Effector memory CD8-positive, alpha-beta T cell (primary cell): ENCODE results near the gene KIF3A.

Experiments used
- ATAC-seq: fragments of 150-1000 bp; cut with Tn5 transposase; replicated peaks from 2 replicates; pipeline ENCODE4 v1.10.0; 2021; ENCODE audit warnings: mild to moderate bottlenecking, moderate library complexity
- DNase-seq, 3 experiments: peaks; one replicate each; pipeline ENCODE4 v3.0.0; 2021
- H3K27ac Mint-ChIP-seq, 2 donors: one replicate each; pipeline ENCODE4 v1.8.0; 2022; ENCODE audit warnings: mild to moderate bottlenecking in 2 of 2, mixed read lengths in 2 of 2, moderate library complexity in 2 of 2
- H3K27me3 Mint-ChIP-seq, 2 donors: one replicate each; pipeline ENCODE4 v1.8.0; 2022; ENCODE audit warnings: mixed read lengths in 2 of 2
- H3K36me3 Mint-ChIP-seq: one replicate; pipeline ENCODE4 v1.8.0; 2022; ENCODE audit warnings: mild to moderate bottlenecking, moderate library complexity, mixed read lengths; ENCODE audit not compliant: insufficient read depth
- H3K4me1 Mint-ChIP-seq, 2 donors: one replicate each; pipeline ENCODE4 v1.8.0; 2022; ENCODE audit warnings: low read depth in 2 of 2, mixed read lengths in 2 of 2
- H3K4me3 Mint-ChIP-seq, 2 donors: one replicate each; pipeline ENCODE4 v1.8.0; 2022; ENCODE audit warnings: mild to moderate bottlenecking in 2 of 2, mixed read lengths in 2 of 2, moderate library complexity in 2 of 2
- H3K9me3 Mint-ChIP-seq, 2 donors: one replicate each; pipeline ENCODE4 v1.8.0; 2022; ENCODE audit warnings: mixed read lengths in 2 of 2

The KIF3A gene

GRCh38 chr5:132766020-132766805 lies 28.9 kb upstream of the KIF3A start:
- no peak for DNase-seq
- Mint-ChIP-seq H3K27me3 (no peaks in the 10 kb centered on the region), H3K4me1 (peaks cover 1 to 7% of the 10 kb centered on the region in 2 donors), H3K27ac (no peak overlapping the region), H3K9me3 (no peaks in the 10 kb centered on the region), H3K36me3 (peaks cover 3% of the 10 kb centered on the region), H3K4me3 (no peak overlapping the region)
- no peak for ATAC-seq

- H3K4me3 Mint-ChIP-seq = no peak overlapping the region
- DNase-seq = no peak
- no peaks in the 10 kb centered on the region for H3K9me3 Mint-ChIP-seq
- H3K27me3 Mint-ChIP-seq = no peaks in the 10 kb centered on the region
- no peak for ATAC-seq
- H3K4me1 Mint-ChIP-seq = peaks cover 1 to 7% of the 10 kb centered on the region in 2 donors
- no peak overlapping the region for H3K27ac Mint-ChIP-seq
- peaks cover 3% of the 10 kb centered on the region for H3K36me3 Mint-ChIP-seq
Measured at GRCh38 chr5:132765311-132766019, 28.1 kb upstream of the KIF3A start.

GRCh38 chr5:132764671-132765238 lies 27.4 kb upstream of the KIF3A start:
- no peaks in the 10 kb centered on the region for H3K27me3 Mint-ChIP-seq
- peaks cover 1 to 7% of the 10 kb centered on the region in 2 donors for H3K4me1 Mint-ChIP-seq
- DNase-seq (no peak), ATAC-seq (no peak)
- H3K36me3 Mint-ChIP-seq = peaks cover 3% of the 10 kb centered on the region
- no peak overlapping the region for H3K27ac Mint-ChIP-seq
- H3K4me3 Mint-ChIP-seq = no peak overlapping the region
- H3K9me3 Mint-ChIP-seq = no peaks in the 10 kb centered on the region

- Mint-ChIP-seq H3K27me3 (no peaks in the 10 kb centered on the region), H3K4me1 (peaks cover 1 to 7% of the 10 kb centered on the region in 2 donors), H3K36me3 (peaks cover 3% of the 10 kb centered on the region), H3K4me3 (no peak overlapping the region), H3K27ac (no peak overlapping the region), H3K9me3 (no peaks in the 10 kb centered on the region)
- DNase-seq (no peak), ATAC-seq (no peak)
Measured at GRCh38 chr5:132764051-132764450, 26.7 kb upstream of the KIF3A start.

GRCh38 chr5:132763181-132764036 lies 26.1 kb upstream of the KIF3A start:
- no peak for ATAC-seq
- no peaks in the 10 kb centered on the region for H3K27me3 Mint-ChIP-seq
- DNase-seq = no peak
- H3K9me3 Mint-ChIP-seq = no peaks in the 10 kb centered on the region
- peaks cover 1 to 7% of the 10 kb centered on the region in 2 donors for H3K4me1 Mint-ChIP-seq
- peaks cover 7% of the 10 kb centered on the region for H3K36me3 Mint-ChIP-seq
- H3K27ac Mint-ChIP-seq = no peak overlapping the region
- no peak overlapping the region for H3K4me3 Mint-ChIP-seq

- no peaks in the 10 kb centered on the region for H3K27me3 Mint-ChIP-seq
- peaks cover 7% of the 10 kb centered on the region for H3K36me3 Mint-ChIP-seq
- peaks cover 1 to 7% of the 10 kb centered on the region in 2 donors for H3K4me1 Mint-ChIP-seq
- peak overlapping the region in 1 of 2 donors; percentile 35 for H3K27ac Mint-ChIP-seq
- no peaks in the 10 kb centered on the region for H3K9me3 Mint-ChIP-seq
- ATAC-seq (no peak), DNase-seq (no peak)
- no peak overlapping the region for H3K4me3 Mint-ChIP-seq
Measured at GRCh38 chr5:132762246-132763000, 25.1 kb upstream of the KIF3A start.

GRCh38 chr5:132761321-132762240 lies 24.2 kb upstream of the KIF3A start:
- no peaks in the 10 kb centered on the region for H3K27me3 Mint-ChIP-seq
- H3K9me3 Mint-ChIP-seq = no peaks in the 10 kb centered on the region
- H3K27ac Mint-ChIP-seq = peak overlapping the region in 1 of 2 donors; percentile 35
- H3K4me1 Mint-ChIP-seq = no peaks in the 10 kb centered on the region
- ATAC-seq (no peak), DNase-seq (no peak)
- peaks cover 7% of the 10 kb centered on the region for H3K36me3 Mint-ChIP-seq
- no peak overlapping the region for H3K4me3 Mint-ChIP-seq

GRCh38 chr5:132760601-132761317 lies 23.4 kb upstream of the KIF3A start:
- Mint-ChIP-seq H3K4me1 (no peaks in the 10 kb centered on the region), H3K4me3 (no peak overlapping the region), H3K9me3 (no peaks in the 10 kb centered on the region), H3K27ac (no peak overlapping the region), H3K27me3 (no peaks in the 10 kb centered on the region), H3K36me3 (peaks cover 7% of the 10 kb centered on the region)
- ATAC-seq = no peak
- DNase-seq = no peak

- no peak for DNase-seq
- Mint-ChIP-seq H3K4me3 (no peak overlapping the region), H3K9me3 (no peaks in the 10 kb centered on the region), H3K27me3 (no peaks in the 10 kb centered on the region), H3K27ac (no peak overlapping the region), H3K4me1 (no peaks in the 10 kb centered on the region), H3K36me3 (peaks cover 7% of the 10 kb centered on the region)
- ATAC-seq = no peak
Measured at GRCh38 chr5:132760049-132760420, 22.7 kb upstream of the KIF3A start.

- DNase-seq (no peak), ATAC-seq (no peak)
- no peak overlapping the region for H3K4me3 Mint-ChIP-seq
- peaks cover 7% of the 10 kb centered on the region for H3K36me3 Mint-ChIP-seq
- no peaks in the 10 kb centered on the region for H3K4me1 Mint-ChIP-seq
- H3K27me3 Mint-ChIP-seq = no peaks in the 10 kb centered on the region
- peak overlapping the region in 1 of 2 donors; percentile 27 for H3K27ac Mint-ChIP-seq
- H3K9me3 Mint-ChIP-seq = no peaks in the 10 kb centered on the region
Measured at GRCh38 chr5:132759114-132760048, 22.0 kb upstream of the KIF3A start.

- Mint-ChIP-seq H3K27me3 (no peaks in the 10 kb centered on the region), H3K27ac (no peak overlapping the region), H3K36me3 (peaks cover 5% of the 10 kb centered on the region), H3K4me1 (no peaks in the 10 kb centered on the region), H3K4me3 (no peak overlapping the region), H3K9me3 (no peaks in the 10 kb centered on the region)
- ATAC-seq = no peak
- DNase-seq = no peak
Measured at GRCh38 chr5:132758451-132758850, 21.1 kb upstream of the KIF3A start.
